ENCODE measurements around the gene PRKACB. TPM values are rescaled to one million over a fixed set of nuclear protein-coding genes. Genes with fewer than 3 reads are reported as not detected.

Gene PRKACB
- total RNA-seq, 1 experiment from 2014 or later: 28.5 TPM

GRCh38 chr1:84253891-84254290 is 109.8 kb downstream of the PRKACB start:
- BruUV-seq (replicated peaks): no TSS peak
- peak; percentile 84 for DNase-seq
- intact Hi-C loops (cut with micrococcal nuclease; ENCODE audit: unreplicated experiment): loop anchor here (2.0 to 5.0 kb wide), 3 partner anchors 49 to 178 kb away; no protein-coding TSS in a partner anchor
- peak overlapping the region; percentile 70 for H3K27ac Mint-ChIP-seq (ENCODE audit: unreplicated experiment)
- H3K4me3 Mint-ChIP-seq (ENCODE audit: low read depth, unreplicated experiment): no peak overlapping the region
- TF ChIP-seq CTCF (IDR thresholded peaks at IDR 0.05; ENCODE audit: unreplicated experiment): no peak
- H3K27me3 Mint-ChIP-seq (ENCODE audit: unreplicated experiment): no peaks in the 10 kb centered on the region
- peaks cover 9% of the 10 kb centered on the region for H3K9me3 Mint-ChIP-seq (ENCODE audit: low read depth, unreplicated experiment)
- H3K36me3 Mint-ChIP-seq (ENCODE audit: insufficient read depth, unreplicated experiment): peaks cover 6% of the 10 kb centered on the region
- CTCF ChIA-PET: interaction anchor here (0.9 kb wide), 1 partner anchor 105 kb away, joined by 3 read pairs; no protein-coding TSS in a partner anchor
- peaks cover 60% of the 10 kb centered on the region for H3K4me1 Mint-ChIP-seq (ENCODE audit: low read depth, unreplicated experiment)

GRCh38 chr1:84254703-84255238 is 110.7 kb downstream of the PRKACB start:
- Mint-ChIP-seq H3K27me3 (ENCODE audit: unreplicated experiment) (no peaks in the 10 kb centered on the region), H3K36me3 (ENCODE audit: insufficient read depth, unreplicated experiment) (peaks cover 6% of the 10 kb centered on the region), H3K4me1 (ENCODE audit: low read depth, unreplicated experiment) (peaks cover 66% of the 10 kb centered on the region), H3K4me3 (ENCODE audit: low read depth, unreplicated experiment) (no peak overlapping the region), H3K27ac (ENCODE audit: unreplicated experiment) (peak overlapping the region; percentile 70), H3K9me3 (ENCODE audit: low read depth, unreplicated experiment) (peaks cover 9% of the 10 kb centered on the region)
- intact Hi-C loops (cut with micrococcal nuclease; ENCODE audit: unreplicated experiment): loop anchor here (2.0 to 5.0 kb wide), 3 partner anchors 48 to 178 kb away; no protein-coding TSS in a partner anchor
- BruUV-seq (replicated peaks): no TSS peak
- CTCF ChIA-PET: no interaction called here
- no peak for TF ChIP-seq CTCF (IDR thresholded peaks at IDR 0.05; ENCODE audit: unreplicated experiment)
- DNase-seq: no peak

GRCh38 chr1:84255582-84255981 is 111.5 kb downstream of the PRKACB start:
- CTCF ChIA-PET: interaction anchor here (1.2 kb wide), 1 partner anchor 122 kb away, joined by 5 read pairs; no protein-coding TSS in a partner anchor

GRCh38 chr1:84257617-84258016 is 113.5 kb downstream of the PRKACB start:
- intact Hi-C loops (cut with micrococcal nuclease; ENCODE audit: unreplicated experiment): no loop called here
- H3K4me3 Mint-ChIP-seq (ENCODE audit: low read depth, unreplicated experiment): no peak overlapping the region
- CTCF ChIA-PET: no interaction called here
- H3K4me1 Mint-ChIP-seq (ENCODE audit: low read depth, unreplicated experiment): peaks cover 64% of the 10 kb centered on the region
- peaks cover 4% of the 10 kb centered on the region for H3K9me3 Mint-ChIP-seq (ENCODE audit: low read depth, unreplicated experiment)
- TF ChIP-seq CTCF (IDR thresholded peaks at IDR 0.05; ENCODE audit: unreplicated experiment): no peak
- DNase-seq: no peak
- no peaks in the 10 kb centered on the region for H3K27me3 Mint-ChIP-seq (ENCODE audit: unreplicated experiment)
- no peak overlapping the region for H3K27ac Mint-ChIP-seq (ENCODE audit: unreplicated experiment)
- no peaks in the 10 kb centered on the region for H3K36me3 Mint-ChIP-seq (ENCODE audit: insufficient read depth, unreplicated experiment)
- no TSS peak for BruUV-seq (replicated peaks)

More at GRCh38 chr1:84255582-84255981, 111.5 kb downstream of the PRKACB start:
- Mint-ChIP-seq H3K27me3 (ENCODE audit: unreplicated experiment) (no peaks in the 10 kb centered on the region), H3K9me3 (ENCODE audit: low read depth, unreplicated experiment) (peaks cover 9% of the 10 kb centered on the region), H3K4me3 (ENCODE audit: low read depth, unreplicated experiment) (no peak overlapping the region), H3K27ac (ENCODE audit: unreplicated experiment) (peak overlapping the region; percentile 70), H3K36me3 (ENCODE audit: insufficient read depth, unreplicated experiment) (no peaks in the 10 kb centered on the region), H3K4me1 (ENCODE audit: low read depth, unreplicated experiment) (peaks cover 74% of the 10 kb centered on the region)
- no peak for DNase-seq
- intact Hi-C loops (cut with micrococcal nuclease; ENCODE audit: unreplicated experiment): loop anchor here (2.0 kb wide), 1 partner anchor 47 kb away; no protein-coding TSS in a partner anchor
- no peak for TF ChIP-seq CTCF (IDR thresholded peaks at IDR 0.05; ENCODE audit: unreplicated experiment)
- no TSS peak for BruUV-seq (replicated peaks)
